OCI-LY3 (cell line): ENCODE data around the gene TRIP10.

Source experiments
- CTCF ChIP-seq: fragments of 200-600, 300-600 bp; sonication (generic); IDR thresholded peaks from 2 replicates; pipeline ENCODE4 v1.5.1; 2014; ENCODE audit warnings: antibody characterized with exemption, low read length, low read depth
- EZH2phosphoT487 ChIP-seq: fragments of 200-600 bp; shearing (Covaris generic); IDR thresholded peaks from 2 replicates; pipeline ENCODE4 v1.6.1; 2018; ENCODE audit warnings: antibody characterized with exemption, mixed run types, low read depth

- TF ChIP-seq CTCF (peak; percentile 37), EZH2phosphoT487 (no peak)
These were observed 22.4 kb upstream of the TRIP10 start for GRCh38 chr19:6717036-6717435.
